ENCODE results near the gene NSD2.

GRCh38 chr4:1938027-1938426, 66.8 kb downstream of the NSD2 start:
- TF ChIP-seq CTCF (IDR thresholded peaks at IDR 0.05; ENCODE audit: poor library complexity, severe bottlenecking), result no peak
- TF ChIP-seq EZH2 (IDR thresholded peaks at IDR 0.05; ENCODE audit: borderline replicate concordance, insufficient read depth, low read length, poor library complexity, severe bottlenecking), result no peak
